ENCODE measurements around the gene ATN1.
"Not testable (repeated sequence)": the region's sequence is repeated elsewhere in the genome, so short reads cannot be mapped to it uniquely, and the experiment has no call there.

ATN1 gene

DNA sequence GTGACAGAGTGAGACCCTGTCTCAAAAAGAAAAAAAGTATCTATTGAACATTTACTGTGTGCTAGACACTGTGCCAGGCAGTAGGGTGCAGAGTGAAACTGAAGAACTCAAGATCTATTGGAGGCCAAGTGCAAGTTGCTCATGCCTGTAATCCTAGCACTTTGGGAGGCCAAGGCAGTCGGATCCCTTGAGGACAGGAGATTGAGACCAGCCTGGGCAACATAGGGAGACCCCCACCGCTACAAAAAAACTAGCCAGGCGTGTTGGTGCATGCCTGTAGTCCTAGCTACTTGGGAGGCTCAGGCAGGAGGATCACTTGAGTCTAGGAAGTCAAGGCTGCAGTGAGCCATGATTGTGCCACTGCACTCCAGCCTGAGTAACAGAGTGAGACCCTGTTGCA, 35.1 kb upstream of the ATN1 start:
- not testable (repeated sequence) for H3K9me3 Mint-ChIP-seq
- peak overlapping the region; percentile 73 for H3K27ac Mint-ChIP-seq
- peaks cover 20% of the 10 kb centered on the region for H3K4me1 Mint-ChIP-seq (ENCODE audit: low read depth)

DNA sequence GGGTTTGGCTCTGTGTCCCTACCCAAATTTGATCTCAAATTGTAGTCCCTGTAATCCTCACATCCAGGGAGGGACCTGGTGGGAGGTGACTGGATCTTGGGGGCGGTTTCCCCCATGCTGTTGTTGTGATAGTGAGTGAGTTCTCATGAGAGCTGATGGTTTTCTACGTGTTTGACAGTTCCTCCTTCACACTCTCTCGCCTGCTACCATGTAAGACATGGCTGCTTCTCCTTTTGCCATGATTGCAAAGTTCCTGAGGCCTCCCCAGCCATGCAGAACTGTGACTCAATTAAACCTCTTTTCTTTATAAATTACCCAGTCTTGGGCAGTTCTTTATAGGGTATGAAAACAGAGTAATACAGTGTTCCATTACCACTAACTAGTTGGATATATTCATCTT, 33.4 kb upstream of the ATN1 start:
- peaks cover 20% of the 10 kb centered on the region for H3K4me1 Mint-ChIP-seq (ENCODE audit: low read depth)
- peaks cover 6% of the 10 kb centered on the region for H3K36me3 Mint-ChIP-seq (ENCODE audit: low read depth)
- no peak for DNase-seq
- H3K4me3 Mint-ChIP-seq = no peak overlapping the region
- no peaks in the 10 kb centered on the region for H3K27me3 Mint-ChIP-seq
- no peak overlapping the region for H3K27ac Mint-ChIP-seq
- H3K9me3 Mint-ChIP-seq = no peaks in the 10 kb centered on the region

More for the DNA sequence above, 35.1 kb upstream of the ATN1 start:
- not testable (repeated sequence) for H3K27me3 Mint-ChIP-seq; DNase-seq; H3K36me3 Mint-ChIP-seq (ENCODE audit: low read depth)
- H3K4me3 Mint-ChIP-seq = peak overlapping the region; percentile 80

DNA sequence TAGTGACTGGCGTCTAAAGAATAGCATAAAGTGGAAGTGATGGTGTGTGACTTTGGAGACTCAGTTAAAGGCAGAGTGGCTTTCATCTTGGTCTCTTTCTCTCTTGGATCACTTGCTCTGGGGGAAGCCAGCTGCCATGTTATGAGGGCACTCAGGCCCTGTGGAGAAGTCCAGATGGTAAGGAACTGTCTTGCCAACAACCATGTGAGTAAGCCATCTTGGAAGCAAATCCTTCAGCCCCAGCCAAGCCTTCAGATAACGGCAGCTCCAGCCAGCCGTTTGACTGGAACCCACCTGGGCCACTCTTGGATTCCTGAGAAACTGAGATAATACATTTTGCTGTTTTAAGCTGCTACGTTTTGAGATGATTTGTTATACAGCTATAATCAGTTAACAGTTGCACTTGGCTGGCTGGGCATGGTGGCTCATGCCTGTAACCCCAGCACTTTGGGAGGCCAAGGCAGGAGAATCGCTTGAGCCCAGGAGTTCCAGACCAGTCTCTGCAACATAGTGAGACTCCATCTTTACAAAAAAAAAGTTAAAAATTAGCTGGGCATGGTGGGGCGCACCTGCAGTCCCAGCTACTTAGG, 30.8 kb upstream of the ATN1 start:
- DNase-seq = no peak
- Mint-ChIP-seq H3K27me3 (no peaks in the 10 kb centered on the region), H3K4me1 (ENCODE audit: low read depth) (peaks cover 19% of the 10 kb centered on the region), H3K27ac (no peak overlapping the region), H3K4me3 (no peak overlapping the region), H3K9me3 (no peaks in the 10 kb centered on the region), H3K36me3 (ENCODE audit: low read depth) (no peaks in the 10 kb centered on the region)

DNA sequence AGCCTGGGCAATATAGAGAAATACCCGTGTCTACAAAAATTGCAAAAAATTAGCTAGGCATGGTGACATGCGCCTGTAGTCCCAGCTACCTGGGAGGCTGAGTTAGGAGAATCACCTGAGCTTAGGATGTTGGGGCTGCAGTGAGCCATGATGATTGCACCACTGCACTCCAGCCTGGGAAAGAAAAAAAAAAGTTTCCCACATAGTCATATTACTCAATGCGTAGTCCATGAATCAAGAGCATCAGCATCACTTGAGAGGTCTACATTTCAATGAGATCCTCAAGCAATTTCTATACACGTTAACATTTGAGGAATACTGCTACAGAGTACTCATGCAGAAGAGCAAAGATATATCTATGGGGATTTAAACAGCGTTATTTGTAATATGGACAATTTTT, 28.3 kb upstream of the ATN1 start:
- DNase-seq = no peak
- Mint-ChIP-seq H3K36me3 (ENCODE audit: low read depth) (no peaks in the 10 kb centered on the region), H3K4me3 (no peak overlapping the region), H3K4me1 (ENCODE audit: low read depth) (peaks cover 14% of the 10 kb centered on the region), H3K27ac (no peak overlapping the region), H3K9me3 (no peaks in the 10 kb centered on the region), H3K27me3 (no peaks in the 10 kb centered on the region)

DNA sequence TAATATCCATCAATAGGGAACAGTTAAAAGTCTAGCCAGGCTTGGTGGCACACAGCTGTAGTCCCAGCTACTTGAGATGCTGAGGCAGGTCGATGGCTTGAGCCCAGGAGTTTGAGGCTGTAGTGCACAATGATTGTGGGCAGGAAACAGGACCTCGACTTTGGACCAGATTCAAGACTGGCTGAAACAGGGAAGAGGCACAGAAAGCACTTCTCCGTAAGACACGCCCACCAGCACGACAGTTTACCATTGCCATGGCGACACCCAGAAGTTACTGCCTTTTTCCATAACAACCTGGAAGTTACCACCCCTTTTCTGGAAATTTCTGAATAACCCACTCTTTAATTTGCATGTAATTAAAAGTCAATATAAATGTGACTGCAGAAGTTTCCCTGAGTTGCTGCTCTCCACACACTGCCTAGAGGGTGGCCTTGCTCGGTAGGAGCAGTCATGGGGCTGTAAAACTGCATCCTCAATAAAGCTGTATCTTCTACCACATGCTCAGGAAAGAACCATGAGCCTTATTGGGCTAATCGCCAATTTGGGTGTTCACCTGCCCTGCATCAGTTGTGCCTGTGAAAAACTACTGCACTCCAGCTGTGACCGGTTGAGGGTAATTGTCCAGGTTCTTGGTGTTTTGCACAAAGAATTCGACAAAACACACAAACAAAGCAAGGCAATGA, 27.8 kb upstream of the ATN1 start:
- Mint-ChIP-seq H3K4me3 (no peak overlapping the region), H3K36me3 (ENCODE audit: low read depth) (no peaks in the 10 kb centered on the region), H3K27ac (no peak overlapping the region), H3K4me1 (ENCODE audit: low read depth) (peaks cover 14% of the 10 kb centered on the region), H3K9me3 (no peaks in the 10 kb centered on the region), H3K27me3 (no peaks in the 10 kb centered on the region)
- no peak for DNase-seq

DNA sequence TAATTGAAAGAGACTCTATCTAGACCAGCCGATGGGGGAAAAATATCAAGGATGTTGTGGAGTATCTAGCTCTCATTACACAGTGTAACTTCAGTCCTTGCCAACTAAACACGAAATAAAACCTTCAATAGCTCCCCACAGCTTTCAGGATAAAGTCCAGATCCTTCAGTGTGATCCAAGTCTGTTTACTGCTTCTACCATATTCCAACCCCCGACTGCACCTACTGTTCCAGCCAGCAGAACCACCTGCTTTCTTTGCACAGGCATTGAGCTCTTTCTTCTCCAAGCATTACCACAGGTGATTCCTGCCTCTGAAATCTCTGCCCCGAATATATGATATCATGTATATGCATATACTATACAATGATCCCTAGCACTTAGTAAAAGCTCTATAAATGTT, 25.3 kb upstream of the ATN1 start:
- no peak for DNase-seq
- Mint-ChIP-seq H3K9me3 (no peaks in the 10 kb centered on the region), H3K27me3 (no peaks in the 10 kb centered on the region), H3K36me3 (ENCODE audit: low read depth) (no peaks in the 10 kb centered on the region), H3K4me1 (ENCODE audit: low read depth) (peaks cover 14% of the 10 kb centered on the region), H3K27ac (no peak overlapping the region), H3K4me3 (no peak overlapping the region)

DNA sequence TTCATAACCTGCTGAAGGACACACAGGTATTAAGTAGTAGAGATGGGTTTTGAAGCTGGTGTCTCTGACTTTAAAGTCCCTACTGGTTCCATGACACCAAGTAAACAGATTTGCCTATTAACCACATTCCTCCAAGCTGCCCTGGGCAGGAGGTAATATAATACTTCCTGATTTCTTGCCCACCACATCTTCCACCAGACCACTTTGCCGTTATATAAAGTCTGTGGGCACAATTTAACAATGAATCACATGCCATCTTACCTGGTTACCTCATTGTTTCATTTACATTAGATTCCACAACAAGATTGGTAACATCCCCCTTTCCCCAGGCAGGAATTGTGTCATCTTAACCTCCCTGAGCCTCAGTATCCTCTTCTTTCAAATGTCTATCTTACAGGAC, 24.0 kb upstream of the ATN1 start:
- Mint-ChIP-seq H3K27me3 (no peaks in the 10 kb centered on the region), H3K9me3 (no peaks in the 10 kb centered on the region), H3K36me3 (ENCODE audit: low read depth) (no peaks in the 10 kb centered on the region), H3K4me3 (no peak overlapping the region), H3K4me1 (ENCODE audit: low read depth) (peaks cover 14% of the 10 kb centered on the region), H3K27ac (peak overlapping the region; percentile 55)
- DNase-seq = no peak

DNA sequence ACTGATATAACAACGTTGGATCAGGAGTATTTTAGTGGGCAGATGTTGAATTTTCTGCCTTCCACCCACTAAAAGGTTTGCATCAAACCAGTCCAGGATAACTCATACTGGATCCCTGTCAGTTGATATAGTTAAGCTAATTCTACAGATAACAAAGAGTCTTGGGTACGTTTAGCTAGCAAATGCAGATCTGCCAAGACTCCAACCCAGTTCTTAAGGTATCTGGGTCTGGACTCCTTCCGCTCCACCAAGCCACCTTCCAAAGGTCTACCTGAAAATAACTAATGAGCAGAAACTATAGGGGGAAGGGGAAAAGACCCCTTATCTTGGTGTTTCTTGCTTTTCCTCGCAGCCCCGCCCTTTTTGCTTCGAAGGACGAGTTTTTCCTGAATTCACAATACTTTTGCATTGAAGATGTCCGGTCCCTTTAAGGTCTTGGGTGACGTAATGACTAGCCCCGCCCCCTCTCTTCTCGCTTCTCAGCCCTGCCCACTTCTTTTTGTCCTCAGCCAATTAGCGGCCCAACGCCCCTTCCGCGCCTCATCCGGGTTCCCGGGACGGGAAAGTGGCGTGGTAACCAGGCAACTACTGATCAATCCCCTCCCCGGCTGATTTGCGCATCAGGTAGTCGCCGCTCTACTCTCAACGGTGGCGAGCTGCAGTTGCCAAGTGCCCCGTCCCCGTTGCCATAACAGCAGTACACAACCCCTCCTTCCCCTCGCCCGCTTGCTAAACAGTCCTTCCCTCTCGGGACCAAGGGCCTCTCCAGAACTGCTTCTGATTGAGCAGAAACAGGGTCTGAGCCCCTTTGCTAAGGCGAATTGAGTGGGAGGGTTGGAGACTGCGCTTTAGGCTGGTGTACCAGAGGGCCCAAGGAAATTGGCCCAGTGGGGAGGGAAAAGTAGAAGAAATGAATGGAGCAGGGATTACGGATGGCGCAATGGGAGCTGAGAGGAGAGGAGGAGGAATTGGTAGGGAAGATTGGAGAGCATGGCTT, 23.2 kb upstream of the ATN1 start, which contains the start of gene LRRC23:
Gene LRRC23 (plus strand): TSS at position 543 of the 997 bp plus-strand sequence. CDS start 812 bp downstream, outside the sequence.
- H3K4me3 Mint-ChIP-seq = no peak within 1 kb of the TSS
- DNase-seq = peak; percentile 97
- H3K4me1 Mint-ChIP-seq (ENCODE audit: low read depth) = peaks cover 11% of the 10 kb centered on the region
- H3K27me3 Mint-ChIP-seq = no peaks in the 10 kb centered on the region
- no peaks in the 10 kb centered on the region for H3K9me3 Mint-ChIP-seq
- no peaks in the 10 kb centered on the region for H3K36me3 Mint-ChIP-seq (ENCODE audit: low read depth)
- H3K27ac Mint-ChIP-seq = peak within 1 kb of the TSS; percentile 55

DNA sequence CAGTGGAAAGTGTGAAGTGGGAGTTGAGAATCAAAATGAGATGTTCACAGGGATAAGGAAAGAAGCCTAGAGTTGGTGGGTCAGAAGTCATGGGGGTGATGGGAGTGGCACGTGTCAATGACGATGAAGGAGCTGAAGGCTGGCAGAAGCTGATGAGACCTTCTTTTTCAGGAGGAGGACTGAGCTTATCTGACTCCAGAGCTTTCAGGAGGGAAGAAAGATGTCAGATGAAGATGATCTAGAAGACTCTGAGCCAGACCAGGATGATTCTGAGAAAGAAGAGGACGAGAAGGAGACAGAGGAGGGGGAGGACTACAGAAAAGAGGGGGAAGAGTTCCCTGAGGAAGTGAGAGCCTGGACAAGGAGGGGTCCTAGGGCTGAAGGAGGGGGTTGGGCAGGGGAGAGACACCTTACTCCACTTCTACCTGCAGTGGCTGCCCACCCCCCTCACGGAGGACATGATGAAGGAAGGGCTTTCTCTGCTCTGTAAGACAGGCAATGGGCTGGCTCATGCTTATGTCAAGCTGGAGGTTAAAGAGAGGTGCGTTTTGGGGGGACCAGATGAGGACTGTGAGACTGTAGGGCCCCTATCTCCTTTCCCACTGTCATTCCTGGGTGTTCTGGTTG, 22.2 kb upstream of the ATN1 start:
- no peaks in the 10 kb centered on the region for H3K9me3 Mint-ChIP-seq
- DNase-seq = no peak
- H3K27me3 Mint-ChIP-seq = no peaks in the 10 kb centered on the region
- no peak overlapping the region for H3K27ac Mint-ChIP-seq
- H3K36me3 Mint-ChIP-seq (ENCODE audit: low read depth) = no peaks in the 10 kb centered on the region
- H3K4me3 Mint-ChIP-seq = no peak overlapping the region
- peaks cover 3% of the 10 kb centered on the region for H3K4me1 Mint-ChIP-seq (ENCODE audit: low read depth)

DNA sequence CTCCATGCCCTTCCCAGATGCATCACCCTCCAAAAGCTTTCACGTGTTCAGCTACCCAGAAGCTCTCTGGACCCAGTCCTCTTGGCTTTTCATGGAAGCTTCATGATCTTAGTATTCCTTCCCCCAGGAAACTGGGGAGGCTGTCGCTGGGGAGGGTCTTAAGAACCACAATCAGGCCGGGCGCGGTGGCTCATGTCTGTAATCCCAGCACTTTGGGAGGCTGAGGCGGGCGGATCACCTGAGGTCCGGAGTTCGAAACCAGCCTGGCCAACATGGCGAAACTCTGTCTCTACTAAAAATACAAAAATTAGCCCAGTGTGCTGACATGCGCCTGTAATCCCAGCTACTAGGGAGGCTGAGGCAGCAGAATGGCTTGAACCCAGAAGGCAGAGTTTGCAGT, 19.6 kb upstream of the ATN1 start:
- H3K27me3 Mint-ChIP-seq; DNase-seq; H3K9me3 Mint-ChIP-seq; H3K4me3 Mint-ChIP-seq; H3K27ac Mint-ChIP-seq; H3K36me3 Mint-ChIP-seq (ENCODE audit: low read depth); H3K4me1 Mint-ChIP-seq (ENCODE audit: low read depth): not testable (repeated sequence)

DNA sequence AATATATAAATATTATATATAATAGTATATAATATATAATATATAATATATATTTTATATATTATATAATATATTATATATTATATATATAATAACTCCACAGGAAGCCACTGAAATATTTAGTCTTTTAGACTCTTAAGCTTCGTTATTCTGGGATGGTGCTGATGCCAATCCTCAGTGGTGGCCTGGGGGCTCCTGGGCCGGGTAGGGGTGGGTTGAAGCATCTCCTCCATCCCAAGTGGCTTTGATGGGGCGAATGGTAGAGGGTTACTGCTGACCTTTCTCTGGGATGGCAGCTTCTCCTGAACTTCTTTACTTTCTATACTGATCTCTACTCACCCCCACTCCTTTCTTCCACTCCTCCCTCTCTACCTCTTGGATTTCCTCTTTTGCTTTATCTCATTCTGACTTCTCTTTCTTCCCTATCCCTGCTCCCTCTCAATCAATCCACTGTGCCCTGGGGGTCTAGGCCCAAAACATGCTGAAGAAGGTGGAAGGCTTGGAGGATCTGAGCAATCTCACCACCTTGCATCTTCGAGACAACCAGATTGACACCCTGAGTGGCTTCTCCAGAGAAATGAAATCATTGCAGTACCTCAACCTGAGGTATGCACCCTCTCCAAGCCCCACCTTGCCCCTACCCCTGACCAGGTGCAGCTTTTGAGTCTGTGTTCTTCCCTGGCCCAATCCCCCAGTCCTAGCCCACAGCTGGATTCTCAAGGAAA, 18.2 kb upstream of the ATN1 start:
- Mint-ChIP-seq H3K4me1 (ENCODE audit: low read depth) (peaks cover 13% of the 10 kb centered on the region), H3K27me3 (no peaks in the 10 kb centered on the region), H3K4me3 (no peak overlapping the region), H3K27ac (no peak overlapping the region), H3K9me3 (no peaks in the 10 kb centered on the region), H3K36me3 (ENCODE audit: low read depth) (peaks cover 3% of the 10 kb centered on the region)
- DNase-seq = no peak

DNA sequence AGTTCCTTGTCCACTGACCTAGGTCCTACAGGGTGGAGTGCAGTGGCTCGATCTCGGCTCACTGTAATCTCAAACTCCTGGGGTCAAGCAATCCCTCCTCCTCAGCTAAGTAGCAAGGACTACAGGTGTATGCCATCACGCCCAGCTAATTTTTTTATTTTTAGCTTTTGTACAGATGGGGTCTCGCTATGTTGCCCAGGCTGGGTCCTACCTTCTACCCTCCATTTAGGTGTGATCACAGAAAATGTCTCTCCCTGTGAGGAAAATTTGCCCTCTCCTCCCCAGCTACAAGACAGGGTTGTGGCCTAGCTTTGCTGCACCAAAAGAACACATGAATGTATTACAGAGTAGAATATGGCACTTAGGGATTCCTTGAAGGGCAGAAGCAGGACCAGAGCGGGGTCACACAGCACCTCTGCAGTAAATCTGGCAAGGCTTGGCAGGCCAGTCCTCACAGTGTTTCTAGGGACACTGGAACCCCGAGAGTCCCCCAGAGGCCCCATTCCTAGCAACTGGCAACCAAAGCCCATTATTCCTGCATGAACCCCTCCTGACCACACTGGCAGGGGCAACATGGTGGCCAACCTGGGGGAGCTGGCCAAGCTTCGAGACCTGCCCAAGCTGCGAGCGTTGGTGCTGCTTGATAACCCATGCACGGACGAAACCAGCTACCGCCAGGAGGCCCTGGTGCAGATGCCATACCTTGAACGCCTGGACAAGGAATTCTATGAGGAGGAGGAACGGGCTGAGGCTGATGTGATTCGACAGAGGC, 15.4 kb upstream of the ATN1 start:
- no peak for DNase-seq
- peaks cover 36% of the 10 kb centered on the region for H3K4me1 Mint-ChIP-seq (ENCODE audit: low read depth)
- H3K27me3 Mint-ChIP-seq = no peaks in the 10 kb centered on the region
- no peaks in the 10 kb centered on the region for H3K9me3 Mint-ChIP-seq
- peaks cover 30% of the 10 kb centered on the region for H3K36me3 Mint-ChIP-seq (ENCODE audit: low read depth)
- H3K27ac Mint-ChIP-seq = peak overlapping the region; percentile 87
- no peak overlapping the region for H3K4me3 Mint-ChIP-seq

DNA sequence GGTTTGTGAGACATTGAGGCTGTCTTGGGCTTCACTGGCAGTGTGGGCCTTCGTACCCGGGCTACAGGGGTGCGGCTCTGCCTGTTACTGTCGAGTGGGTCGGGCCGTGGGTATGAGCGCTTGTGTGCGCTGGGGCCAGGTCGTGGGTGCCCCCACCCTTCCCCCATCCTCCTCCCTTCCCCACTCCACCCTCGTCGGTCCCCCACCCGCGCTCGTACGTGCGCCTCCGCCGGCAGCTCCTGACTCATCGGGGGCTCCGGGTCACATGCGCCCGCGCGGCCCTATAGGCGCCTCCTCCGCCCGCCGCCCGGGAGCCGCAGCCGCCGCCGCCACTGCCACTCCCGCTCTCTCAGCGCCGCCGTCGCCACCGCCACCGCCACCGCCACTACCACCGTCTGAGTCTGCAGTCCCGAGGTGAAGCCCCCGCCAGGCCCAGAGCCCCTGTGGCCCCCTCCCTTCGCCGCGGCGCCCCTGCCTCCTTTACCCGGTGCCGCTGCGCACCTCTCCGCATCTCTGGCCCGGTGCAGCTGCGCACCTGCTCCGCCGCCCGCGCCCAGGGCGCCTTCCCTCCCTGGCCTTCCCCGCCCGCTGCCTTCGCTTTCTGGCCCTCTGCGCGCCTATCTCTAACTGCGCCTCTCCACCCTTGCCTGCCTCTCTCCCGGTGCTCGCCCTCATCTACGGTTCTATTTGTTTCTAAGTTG, 13.4 kb upstream of the ATN1 start, which contains the start of gene ENO2:
Gene ENO2 (plus strand): TSS at position 335 of the 701 bp plus-strand sequence. CDS start 1,253 bp downstream, outside the sequence.
- Mint-ChIP-seq H3K4me3 (peak within 1 kb of the TSS; percentile 97), H3K4me1 (ENCODE audit: low read depth) (peaks cover 38% of the 10 kb centered on the region), H3K36me3 (ENCODE audit: low read depth) (peaks cover 45% of the 10 kb centered on the region), H3K27ac (peak within 1 kb of the TSS; percentile 90), H3K9me3 (no peaks in the 10 kb centered on the region), H3K27me3 (no peaks in the 10 kb centered on the region)
- peak; percentile 87 for DNase-seq
